GM18499 (cell line): ENCODE results near the gene RNF123.
"Not testable (repeated sequence)": the region's sequence is repeated elsewhere in the genome, so short reads cannot be mapped to it uniquely, and the experiment has no call there.

Experiments
- ATAC-seq: cut with Tn5 transposase; IDR thresholded peaks from one replicate; pipeline ENCODE4 v1.9.1; 2021; ENCODE audit warnings: moderate number of reproducible peaks; ENCODE audit not compliant: insufficient read depth, unreplicated experiment

The RNF123 gene

DNA sequence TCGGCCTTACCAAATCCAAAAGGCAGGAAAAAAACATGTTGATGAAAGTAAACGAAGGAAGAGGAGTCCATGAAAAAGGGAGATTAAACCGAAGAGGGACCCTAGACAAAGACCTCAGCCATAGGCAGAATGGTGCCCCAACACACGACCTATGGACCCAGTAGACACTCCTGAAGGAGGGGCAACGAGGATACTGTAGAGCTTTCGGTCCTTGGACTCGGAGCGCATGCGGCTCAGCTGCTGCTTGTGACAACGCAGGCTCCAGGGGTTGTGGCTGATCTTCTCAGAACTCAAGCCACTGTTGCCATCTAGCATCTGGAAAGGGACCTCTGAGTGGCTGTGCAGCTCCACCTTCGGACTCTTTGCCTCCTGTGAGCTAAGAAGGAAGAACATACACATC is 43.2 kb downstream of the RNF123 start:
- no peak for ATAC-seq

DNA sequence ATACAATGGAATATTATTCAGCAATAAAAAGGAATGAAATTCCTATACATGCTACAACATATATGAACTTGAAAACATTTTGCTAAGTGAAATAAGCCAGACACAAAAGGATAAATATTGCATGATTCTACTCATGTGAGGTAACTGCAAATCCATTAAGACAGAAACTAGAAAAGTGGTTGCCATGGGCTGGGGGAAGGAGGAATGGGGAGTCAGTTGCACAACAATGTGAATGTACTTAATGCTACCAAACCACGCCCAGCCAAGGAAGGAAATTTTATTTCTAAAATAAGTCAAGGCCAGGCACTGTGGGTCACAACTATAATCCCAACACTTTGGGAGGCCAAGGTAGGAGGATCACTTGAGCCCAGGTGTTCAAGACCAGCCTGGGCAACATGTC is 44.2 kb downstream of the RNF123 start:
- no peak for ATAC-seq

DNA sequence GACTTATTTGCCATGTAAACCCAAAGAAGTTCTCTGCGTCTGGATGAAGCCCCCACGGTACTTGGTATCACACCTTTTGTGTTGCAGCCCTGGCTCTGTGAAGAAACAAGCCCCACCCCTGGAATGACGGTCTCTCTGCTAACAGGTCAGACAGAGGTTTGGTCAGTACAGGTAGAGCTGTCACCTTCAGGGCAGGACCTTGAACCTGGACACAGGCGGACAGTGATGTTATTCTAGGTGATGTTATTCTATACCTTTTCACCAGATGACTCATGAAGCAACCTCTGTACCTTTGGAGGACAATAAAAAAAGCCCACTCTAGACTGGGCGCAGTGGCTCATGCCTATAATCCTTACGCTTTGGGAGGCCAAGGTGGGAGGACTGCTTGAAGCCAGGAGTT is 45.4 kb downstream of the RNF123 start:
- no peak for ATAC-seq

DNA sequence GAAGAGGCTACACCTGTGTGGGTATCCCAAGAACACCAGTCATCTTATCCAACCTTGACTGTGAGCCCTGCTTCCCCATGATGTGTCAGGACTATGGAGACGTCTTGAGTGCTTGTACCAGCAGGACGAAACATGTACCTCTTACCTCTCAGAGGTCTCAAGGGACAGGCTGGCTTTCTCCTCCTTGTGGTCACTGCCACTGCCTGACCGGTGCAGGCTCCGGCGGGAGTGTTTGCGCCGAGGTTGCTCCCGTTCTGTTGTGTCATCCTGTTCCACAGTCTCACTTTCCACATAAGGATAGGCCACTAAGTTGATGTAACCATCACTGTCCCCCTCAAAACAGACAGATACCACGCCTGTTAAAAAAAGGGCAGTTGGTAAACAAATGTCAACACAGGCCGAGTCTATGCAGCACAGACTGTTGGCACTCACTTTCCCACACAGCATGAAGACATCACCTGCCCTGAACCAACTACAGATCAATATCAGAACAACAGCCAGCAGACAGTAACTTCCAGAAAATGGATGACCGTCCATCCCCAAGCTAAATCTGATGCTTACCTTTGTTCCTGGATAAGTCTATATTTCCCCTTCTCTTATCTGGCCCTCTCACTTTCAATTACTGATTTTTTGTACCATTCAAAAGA is 48.8 kb downstream of the RNF123 start:
- no peak for ATAC-seq

DNA sequence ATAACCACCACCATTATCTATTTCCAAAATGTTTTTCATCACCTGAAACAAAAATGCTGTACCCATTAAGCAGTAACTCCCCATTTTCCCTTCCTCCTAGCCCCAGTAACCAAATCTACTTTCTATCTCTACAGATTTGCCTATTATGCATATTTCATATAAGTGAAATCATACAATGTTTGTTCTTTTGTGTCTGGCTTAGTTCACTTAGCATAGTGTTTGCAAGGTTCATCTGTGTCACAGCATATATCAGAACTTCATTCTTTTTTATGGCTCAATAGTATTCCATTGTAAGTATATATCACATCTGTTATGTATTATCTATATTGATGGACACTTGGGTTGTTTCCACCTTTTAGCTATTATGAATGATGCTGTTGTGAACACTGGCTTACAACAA is 51.1 kb downstream of the RNF123 start:
- ATAC-seq: no peak

- no peak for ATAC-seq
Measured at GRCh38 chr3:49745986-49746385, 56.6 kb downstream of the RNF123 start.

DNA sequence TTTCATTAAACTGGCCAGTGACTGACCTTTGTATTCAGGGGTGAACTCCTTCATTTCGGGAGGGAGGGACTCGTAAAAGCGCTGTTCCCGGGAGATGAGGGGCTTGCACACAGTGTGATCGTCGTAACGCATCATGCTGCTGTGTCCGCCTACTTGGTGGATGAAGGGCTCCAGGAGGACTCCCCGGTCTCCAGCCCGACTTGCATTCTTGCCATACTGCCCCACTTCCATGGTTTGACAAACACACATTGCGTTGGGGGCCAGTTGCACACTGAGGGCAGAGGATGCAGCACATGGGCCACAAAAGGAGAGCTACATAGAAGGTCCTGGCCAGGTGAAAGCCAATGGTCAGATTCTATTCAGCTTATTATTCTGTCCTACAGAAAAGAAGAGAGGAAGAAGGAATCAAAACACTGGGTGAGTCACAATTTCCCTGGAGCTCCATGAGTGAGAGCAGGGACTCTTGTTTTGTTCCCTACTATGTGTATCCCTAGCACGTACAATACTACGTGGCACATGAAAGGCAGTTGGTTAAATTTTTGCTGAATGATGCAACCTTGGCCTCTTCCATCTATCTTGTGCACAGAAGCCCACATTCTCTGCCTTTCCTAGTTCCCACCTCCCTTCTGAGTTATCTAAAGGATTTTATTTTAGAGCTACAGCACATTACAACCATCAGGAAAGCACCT is 58.6 kb downstream of the RNF123 start:
- ATAC-seq: no peak

DNA sequence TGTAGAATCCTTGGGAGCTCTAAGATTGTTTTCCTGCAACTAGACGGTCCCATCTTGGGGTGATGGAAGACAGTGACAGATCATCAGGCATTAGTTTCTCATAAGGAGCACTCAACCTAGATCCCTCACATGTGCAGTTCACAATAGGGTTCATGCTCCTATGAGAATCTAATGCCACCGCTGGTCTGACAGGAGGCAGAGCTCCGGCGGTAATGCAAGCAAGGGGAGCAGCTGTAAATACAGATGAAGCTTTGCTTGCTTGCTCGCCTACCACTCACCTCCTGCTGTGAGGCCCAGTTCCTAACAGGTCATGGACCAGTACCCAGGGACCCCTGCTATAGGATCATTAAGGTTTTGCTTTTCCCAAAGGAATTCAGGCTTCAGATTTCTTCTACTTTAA is 59.5 kb downstream of the RNF123 start:
- ATAC-seq: not testable (repeated sequence)

DNA sequence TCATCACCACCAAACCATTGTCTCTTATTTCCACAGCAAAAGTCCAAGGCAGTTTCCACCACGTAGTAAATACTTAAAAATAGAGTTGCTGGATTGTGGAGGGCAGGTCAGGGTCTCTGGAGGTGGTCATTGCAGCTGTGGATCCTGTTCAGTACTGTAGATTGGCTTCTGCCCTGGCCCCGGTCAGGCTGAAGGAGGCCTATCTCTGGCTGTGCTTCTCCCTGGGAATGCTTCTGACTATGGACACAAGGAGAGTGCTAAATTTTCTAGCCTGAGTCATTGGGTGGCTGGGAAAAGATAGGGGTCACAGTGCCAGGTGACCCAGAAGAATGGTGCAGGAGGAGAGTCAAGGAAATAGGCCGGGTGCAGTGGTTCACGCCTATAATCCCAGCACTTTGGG is 60.7 kb downstream of the RNF123 start:
- no peak for ATAC-seq

- ATAC-seq: no peak
Measured at GRCh38 chr3:49751501-49751900, 62.1 kb downstream of the RNF123 start.

DNA sequence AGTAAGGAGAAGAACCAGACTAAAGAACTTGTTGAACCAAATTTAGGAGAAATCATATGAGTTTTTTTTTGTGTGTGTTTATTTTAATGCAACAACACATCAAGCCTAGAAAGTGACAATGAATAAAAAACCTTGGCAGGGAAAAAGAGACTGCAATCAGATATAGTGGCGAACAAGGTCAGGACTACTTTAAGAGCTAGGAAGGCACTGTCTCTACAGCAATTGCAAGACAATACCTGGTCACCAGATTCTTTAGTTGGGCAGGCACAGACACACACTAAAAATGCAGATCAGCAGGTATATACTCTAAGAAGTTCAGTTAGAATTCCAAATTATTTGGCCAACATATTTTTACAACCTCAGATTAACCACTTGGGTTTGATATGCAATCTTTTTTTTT is 65.2 kb downstream of the RNF123 start:
- ATAC-seq: no peak

GRCh38 chr3:49756036-49756435 is 66.7 kb downstream of the RNF123 start:
- no peak for ATAC-seq

DNA sequence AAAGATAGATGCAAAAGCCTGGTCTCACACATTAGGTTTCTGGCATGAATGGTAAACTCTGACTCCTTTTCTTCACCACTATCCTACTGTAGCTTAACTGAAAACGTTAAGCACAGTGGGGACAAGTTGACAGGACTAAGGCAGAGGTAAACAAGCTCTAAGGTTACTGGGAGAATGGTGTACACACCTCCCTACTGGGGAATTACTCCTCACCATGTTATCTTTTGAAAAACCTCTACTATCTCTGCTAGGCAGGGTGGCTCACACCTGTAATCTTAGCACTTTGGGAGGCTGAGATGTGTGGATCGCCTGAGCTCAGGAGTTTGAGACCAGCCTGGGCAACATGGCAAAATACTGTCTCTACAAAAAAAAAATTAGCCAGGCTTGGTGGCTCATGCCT is 67.8 kb downstream of the RNF123 start:
- no peak for ATAC-seq

GRCh38 chr3:49759226-49759625 is 69.9 kb downstream of the RNF123 start:
- no peak for ATAC-seq

- ATAC-seq: no peak
Measured at GRCh38 chr3:49761661-49762060, 72.3 kb downstream of the RNF123 start.

GRCh38 chr3:49763981-49764380 is 74.6 kb downstream of the RNF123 start:
- no peak for ATAC-seq

GRCh38 chr3:49769286-49769915 is 80.0 kb downstream of the RNF123 start:
- no peak for ATAC-seq

DNA sequence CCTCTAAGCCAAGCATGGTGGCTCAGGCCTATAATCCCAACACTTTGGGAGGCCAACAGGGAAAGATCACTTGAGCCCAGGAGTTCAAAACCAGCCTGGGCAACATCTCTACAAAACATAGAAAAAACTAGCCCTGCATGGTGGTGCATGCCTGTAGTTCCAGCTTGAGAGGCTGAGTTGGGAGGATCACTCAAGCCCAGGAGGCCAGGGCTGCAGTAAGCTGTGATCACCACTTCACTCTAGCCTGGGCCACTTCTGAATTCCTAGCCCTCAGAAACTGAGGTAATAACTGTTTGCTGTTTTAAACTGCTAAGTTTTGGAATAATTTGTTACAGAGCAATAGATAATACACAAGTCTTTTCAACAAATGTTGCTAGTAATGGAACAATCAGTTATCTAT is 80.6 kb downstream of the RNF123 start:
- ATAC-seq: no peak
